Jurkat, Clone E6-1 (cell line): Measurements from ENCODE around the gene PDCL2. TPM values are rescaled to one million over a fixed set of nuclear protein-coding genes. Genes with fewer than 3 reads are reported as not detected.
"Not testable (repeated sequence)": the region's sequence is repeated elsewhere in the genome, so short reads cannot be mapped to it uniquely, and the experiment has no call there.

Source experiments
- DNase-seq: peaks from one replicate; pipeline ENCODE4 v3.0.0-alpha.2; 2011; ENCODE audit warnings: low read depth, low spot score
- H3K4me3 ChIP-seq: 2 replicates; pipeline ENCODE4 v1.5.1; 2011; ENCODE audit warnings: mild to moderate bottlenecking, low read length, control low read depth, moderate library complexity
- polyA plus RNA-seq: library from polyadenylated mRNA; unstranded; fragments of >200 nt; gene quantifications from one replicate; pipeline ENCODE4 v1.2.1, GENCODE V29; 2012; ENCODE audit warnings: missing spikeins; ENCODE audit not compliant: insufficient read length, insufficient read depth

PDCL2 gene, protein sequence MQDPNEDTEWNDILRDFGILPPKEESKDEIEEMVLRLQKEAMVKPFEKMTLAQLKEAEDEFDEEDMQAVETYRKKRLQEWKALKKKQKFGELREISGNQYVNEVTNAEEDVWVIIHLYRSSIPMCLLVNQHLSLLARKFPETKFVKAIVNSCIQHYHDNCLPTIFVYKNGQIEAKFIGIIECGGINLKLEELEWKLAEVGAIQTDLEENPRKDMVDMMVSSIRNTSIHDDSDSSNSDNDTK
- polyA plus RNA-seq: not detected

- no peak for DNase-seq
- no peak within 1 kb of the TSS for H3K4me3 ChIP-seq
Measured at GRCh38 chr4:55592014-55592413, at the start of gene PDCL2. PDCL2 (minus strand) TSS chr4:55592245; CDS start chr4:55592109, 136 bp downstream.

DNA sequence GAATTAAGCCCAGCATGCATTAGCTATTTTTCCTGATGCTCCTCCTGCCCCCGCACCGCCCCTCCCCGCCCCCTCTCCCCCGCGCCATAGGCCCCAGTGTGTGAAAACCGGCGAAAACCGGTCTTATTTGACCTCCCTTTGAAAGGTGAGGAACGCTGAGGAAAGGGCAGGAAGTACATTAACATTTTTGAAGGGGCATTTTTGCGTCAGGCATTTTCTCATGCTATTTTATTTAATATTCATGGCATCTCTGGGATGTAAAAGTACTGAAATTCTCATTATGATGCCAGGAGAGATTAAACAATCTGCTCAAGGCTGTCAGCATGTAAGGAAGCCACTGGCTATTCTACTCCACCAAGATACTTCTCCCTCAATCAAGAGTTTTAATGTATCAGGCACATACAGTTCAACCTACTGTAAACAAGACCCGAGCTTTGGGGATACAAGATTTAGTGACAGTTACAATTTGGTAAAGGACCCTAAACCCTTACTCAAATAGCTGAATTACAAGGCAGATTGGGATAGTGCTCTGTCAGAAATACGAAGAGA, 45.3 kb upstream of the PDCL2 start:
- no peak overlapping the region for H3K4me3 ChIP-seq
- no peak for DNase-seq

- no peak overlapping the region for H3K4me3 ChIP-seq
- DNase-seq: no peak
Measured at GRCh38 chr4:55636656-55636999, 44.6 kb upstream of the PDCL2 start.

GRCh38 chr4:55635741-55636655, 44.0 kb upstream of the PDCL2 start, which contains the start of gene NMU:
NMU (minus strand) TSS chr4:55636298; CDS start chr4:55636192, 106 bp downstream.
- H3K4me3 ChIP-seq: no peak within 1 kb of the TSS
- no peak for DNase-seq

DNA sequence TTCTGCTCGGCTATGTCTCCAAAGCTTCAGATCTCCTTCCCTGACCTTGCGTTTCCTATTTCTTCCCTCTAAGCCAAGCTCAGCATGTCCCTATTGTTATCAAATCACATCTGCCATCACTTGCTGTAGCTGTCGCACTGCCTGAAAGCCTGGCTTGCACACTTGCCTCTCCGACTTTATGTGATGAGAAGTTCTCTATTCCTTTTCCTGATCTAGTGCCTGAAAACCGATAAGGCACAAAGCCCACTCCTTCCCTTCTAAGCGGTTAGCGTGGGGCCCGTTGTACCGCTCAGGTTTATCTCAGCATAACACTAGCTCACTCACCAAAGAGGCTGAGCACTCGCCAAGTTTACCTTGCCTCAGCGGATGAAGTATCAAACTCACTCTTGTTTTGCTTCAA, 43.2 kb upstream of the PDCL2 start:
- no peak overlapping the region for H3K4me3 ChIP-seq
- DNase-seq: no peak

- H3K4me3 ChIP-seq: no peak overlapping the region
- no peak for DNase-seq
Measured at GRCh38 chr4:55634417-55635128, 42.5 kb upstream of the PDCL2 start.

DNA sequence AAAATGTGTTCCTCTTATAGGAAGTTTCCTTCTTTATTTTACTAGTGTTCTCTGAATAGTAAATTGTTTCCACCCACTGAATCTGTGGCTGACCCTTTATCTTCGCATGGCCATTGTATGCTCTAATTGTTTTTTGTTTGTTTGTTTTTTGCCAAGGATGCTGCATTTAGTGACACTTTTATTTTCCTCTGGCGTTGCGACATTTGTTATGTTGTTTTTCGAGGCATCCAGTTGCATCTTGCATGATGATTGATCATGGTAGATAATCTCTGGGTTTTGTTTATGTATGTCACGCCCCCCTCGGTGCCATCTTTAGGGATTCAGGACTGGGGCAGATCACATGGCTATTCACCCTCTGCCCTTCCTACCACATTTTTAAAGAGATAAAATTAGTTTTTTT, 41.9 kb upstream of the PDCL2 start:
- no peak overlapping the region for H3K4me3 ChIP-seq
- DNase-seq: no peak

GRCh38 chr4:55625835-55626234, 33.8 kb upstream of the PDCL2 start:
- H3K4me3 ChIP-seq: no peak overlapping the region
- no peak for DNase-seq

DNA sequence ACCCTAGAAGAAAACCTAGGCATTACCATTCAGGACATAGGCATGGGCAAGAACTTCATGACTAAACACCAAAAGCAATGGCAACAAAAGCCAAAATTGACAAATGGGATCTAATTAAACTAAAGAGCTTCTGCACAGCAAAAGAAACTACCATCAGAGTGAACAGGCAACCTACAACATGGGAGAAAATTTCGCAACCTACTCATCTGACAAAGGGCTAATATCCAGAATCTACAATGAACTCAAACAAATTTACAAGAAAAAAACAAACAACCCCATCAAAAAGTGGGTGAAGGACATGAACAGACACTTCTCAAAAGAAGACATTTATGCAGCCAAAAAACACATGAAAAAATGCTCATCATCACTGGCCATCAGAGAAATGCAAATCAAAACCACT, 32.0 kb upstream of the PDCL2 start:
- not testable (repeated sequence) for DNase-seq, H3K4me3 ChIP-seq

DNA sequence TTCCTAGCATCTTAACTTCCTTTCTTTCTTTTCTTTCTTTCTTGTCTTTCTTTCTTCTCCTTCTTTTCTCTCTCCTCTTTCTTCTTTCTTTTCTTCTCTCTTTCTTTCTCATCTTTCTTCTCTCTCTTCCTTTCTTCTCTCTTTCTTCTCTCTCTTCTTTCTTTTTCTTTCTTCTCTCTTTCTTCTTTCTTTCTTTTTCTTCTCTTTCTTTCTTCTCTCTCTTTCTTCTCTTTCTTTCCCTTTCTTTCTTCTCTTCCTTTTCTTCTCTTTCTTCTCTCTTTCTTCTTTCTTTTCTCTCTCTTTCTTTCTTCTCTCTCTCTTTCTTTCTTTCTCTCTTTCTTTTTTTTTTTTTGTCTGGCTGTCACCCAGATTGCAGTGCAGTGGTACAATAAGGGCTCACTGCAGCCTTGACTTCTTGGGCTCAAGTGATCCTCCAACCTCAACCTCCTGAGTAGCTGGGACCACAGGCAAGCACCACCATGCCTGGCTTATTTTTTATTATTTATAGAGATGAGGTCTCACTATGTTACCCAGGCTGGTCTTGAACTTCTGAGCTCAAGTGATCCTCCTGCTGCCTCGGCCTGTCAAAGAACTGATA, 26.6 kb upstream of the PDCL2 start:
- DNase-seq: no peak
- H3K4me3 ChIP-seq: no peak overlapping the region

DNA sequence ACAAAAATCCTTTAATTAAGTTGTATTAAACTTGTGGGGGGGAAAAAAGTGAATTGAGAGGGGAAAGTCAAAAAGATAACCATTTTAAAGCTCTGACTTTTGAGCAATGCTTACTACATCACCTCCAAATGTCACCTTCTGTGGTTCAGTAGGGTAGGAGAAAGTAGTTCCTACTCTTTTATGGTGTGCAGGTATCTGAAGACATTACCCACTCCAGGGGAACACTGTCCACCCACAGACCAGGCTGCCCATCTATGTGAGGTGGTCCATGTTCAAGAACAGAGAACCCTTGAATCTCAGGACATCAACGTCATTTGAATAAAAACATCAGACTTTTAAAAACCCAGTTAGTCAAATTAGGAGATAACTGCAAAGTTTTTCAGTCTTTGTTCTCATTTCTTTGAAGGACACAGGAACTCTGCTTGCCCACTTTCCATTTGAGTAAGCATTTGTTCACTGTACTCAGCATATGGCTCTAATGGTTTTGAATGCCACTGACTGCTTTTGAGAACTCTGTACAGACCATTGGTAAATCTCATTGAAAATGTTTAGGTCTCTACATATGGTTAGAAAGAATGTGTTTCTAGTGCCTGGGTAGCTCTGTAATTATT, 25.6 kb upstream of the PDCL2 start:
- H3K4me3 ChIP-seq: no peak overlapping the region
- no peak for DNase-seq

DNA sequence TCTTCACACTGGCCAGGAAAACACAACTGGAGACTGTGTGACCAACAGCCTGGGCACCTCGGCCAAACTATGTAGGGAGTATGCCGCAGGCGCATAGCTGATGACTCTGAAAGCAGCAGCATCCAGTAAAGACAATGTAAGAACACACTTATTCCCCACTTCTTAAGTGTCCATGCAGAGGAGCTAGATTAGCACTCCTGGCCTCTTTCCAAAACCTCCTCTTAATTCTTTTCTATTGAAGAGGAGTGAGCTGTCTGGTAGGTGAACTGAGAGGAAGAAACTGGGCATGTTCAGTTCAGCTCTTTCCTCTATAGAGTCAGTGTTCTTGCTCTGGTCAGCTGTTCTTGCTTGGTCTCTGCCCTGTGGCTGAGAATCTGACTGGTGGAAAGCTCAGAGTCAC, 23.0 kb upstream of the PDCL2 start:
- no peak overlapping the region for H3K4me3 ChIP-seq
- DNase-seq: no peak

GRCh38 chr4:55613621-55614020, 21.6 kb upstream of the PDCL2 start:
- H3K4me3 ChIP-seq: no peak overlapping the region

GRCh38 chr4:55612341-55612740, 20.3 kb upstream of the PDCL2 start:
- H3K4me3 ChIP-seq: no peak overlapping the region
- no peak for DNase-seq

More at GRCh38 chr4:55613621-55614020, 21.6 kb upstream of the PDCL2 start:
- DNase-seq: no peak

- H3K4me3 ChIP-seq: no peak overlapping the region
- DNase-seq: no peak
Measured at GRCh38 chr4:55611358-55612059, 19.5 kb upstream of the PDCL2 start.

GRCh38 chr4:55610381-55610780, 18.3 kb upstream of the PDCL2 start:
- peak; percentile 48 for DNase-seq

GRCh38 chr4:55609393-55609866, 17.4 kb upstream of the PDCL2 start:
- DNase-seq: peak; percentile 44
- no peak overlapping the region for H3K4me3 ChIP-seq

More at GRCh38 chr4:55610381-55610780, 18.3 kb upstream of the PDCL2 start:
- no peak overlapping the region for H3K4me3 ChIP-seq

DNA sequence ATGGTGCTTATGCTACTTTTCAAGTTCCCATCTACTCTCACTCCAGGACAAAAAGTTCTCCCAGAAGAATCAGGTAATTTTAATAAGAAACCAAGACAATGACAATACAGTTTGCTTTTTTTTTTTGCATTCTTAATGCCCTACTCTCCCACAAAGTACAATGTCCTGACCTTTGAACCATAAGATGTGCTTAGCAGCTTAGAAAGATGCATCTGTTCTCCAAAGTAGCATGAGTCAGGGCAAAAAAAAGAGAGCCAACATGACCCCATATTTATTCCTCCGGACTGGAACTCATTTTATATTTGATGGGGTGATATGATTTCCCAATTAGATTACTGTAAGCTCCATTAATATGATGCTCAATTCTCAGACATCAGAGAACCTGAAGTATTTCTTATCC, 16.5 kb upstream of the PDCL2 start:
- no peak for DNase-seq
- H3K4me3 ChIP-seq: no peak overlapping the region
